Stimulated activated CD8-positive, alpha-beta memory T cell treated with anti-CD3 and anti-CD28 coated beads, Interleukin-4, amount 100 ng/mL, for 1 hour (primary cell): ENCODE data around the gene ZDHHC4.

Experiments used
- DNase-seq, 2 donors: peaks; one replicate each; pipeline ENCODE4 v3.0.0-alpha.2; 2020; ENCODE audit warnings: low read depth in 2 of 2, low spot score in 1 of 2

ZDHHC4 gene

GRCh38 chr7:6577369-6578113 lies at the start of gene ZDHHC4:
Gene ZDHHC4 (plus strand): TSS chr7:6577454. CDS start chr7:6580562, 3,108 bp downstream.
- peak; percentile 71 to 72 for DNase-seq

- no peak for DNase-seq
Observed at GRCh38 chr7:6528401-6529130, 48.7 kb upstream of the ZDHHC4 start.

- no peak for DNase-seq
Observed at GRCh38 chr7:6529643-6530042, 47.6 kb upstream of the ZDHHC4 start.

GRCh38 chr7:6530626-6531491 lies 46.4 kb upstream of the ZDHHC4 start:
- DNase-seq, result peak; percentile 50 to 59

GRCh38 chr7:6531492-6532279 lies 45.6 kb upstream of the ZDHHC4 start:
- no peak for DNase-seq

- no peak for DNase-seq
Observed at GRCh38 chr7:6532516-6532915, 44.7 kb upstream of the ZDHHC4 start.

GRCh38 chr7:6533893-6534495 lies 43.3 kb upstream of the ZDHHC4 start:
- no peak for DNase-seq

GRCh38 chr7:6536262-6537260 lies 40.7 kb upstream of the ZDHHC4 start:
- DNase-seq, result no peak

- DNase-seq, result no peak
Observed at GRCh38 chr7:6542368-6542767, 34.9 kb upstream of the ZDHHC4 start.

- DNase-seq, result no peak
Observed at GRCh38 chr7:6545398-6546126, 31.7 kb upstream of the ZDHHC4 start.

- no peak for DNase-seq
Observed at GRCh38 chr7:6546498-6547251, 30.6 kb upstream of the ZDHHC4 start.

- DNase-seq, result no peak
Observed at GRCh38 chr7:6547400-6547799, 29.9 kb upstream of the ZDHHC4 start.

- DNase-seq, result no peak
Observed at GRCh38 chr7:6551016-6551511, 26.2 kb upstream of the ZDHHC4 start, which contains the start of gene GRID2IP. Gene GRID2IP (minus strand): TSS chr7:6551461. CDS start chr7:6551436, 25 bp downstream.

- DNase-seq, result no peak
Observed at GRCh38 chr7:6553448-6554044, 23.7 kb upstream of the ZDHHC4 start.

- DNase-seq, result no peak
Observed at GRCh38 chr7:6554848-6555247, 22.4 kb upstream of the ZDHHC4 start.

- DNase-seq, result no peak
Observed at GRCh38 chr7:6556196-6556595, 21.1 kb upstream of the ZDHHC4 start.

GRCh38 chr7:6558837-6559236 lies 18.4 kb upstream of the ZDHHC4 start:
- no peak for DNase-seq
